A673 (cell line): Measurements from ENCODE around the gene SEC23B.

ENCODE experiments used
- EZH2 ChIP-seq: fragments of 200-600 bp; sonication (generic); IDR thresholded peaks from 2 replicates; pipeline ENCODE4 v1.6.1; 2017; ENCODE audit warnings: borderline replicate concordance, low read depth, mild to moderate bottlenecking, mixed read lengths, antibody characterized with exemption, low read length; ENCODE audit not compliant: poor library complexity, severe bottlenecking
- TF ChIP-seq, protein P1 (sequence below): fragments of 300-800, 200-600 bp; sonication (generic); conservative IDR thresholded peaks from 2 replicates; pipeline ENCODE4 v1.5.1; 2017; ENCODE audit warnings: low read depth, mild to moderate bottlenecking, antibody characterized with exemption, low read length, moderate library complexity, mixed read lengths

DNA sequence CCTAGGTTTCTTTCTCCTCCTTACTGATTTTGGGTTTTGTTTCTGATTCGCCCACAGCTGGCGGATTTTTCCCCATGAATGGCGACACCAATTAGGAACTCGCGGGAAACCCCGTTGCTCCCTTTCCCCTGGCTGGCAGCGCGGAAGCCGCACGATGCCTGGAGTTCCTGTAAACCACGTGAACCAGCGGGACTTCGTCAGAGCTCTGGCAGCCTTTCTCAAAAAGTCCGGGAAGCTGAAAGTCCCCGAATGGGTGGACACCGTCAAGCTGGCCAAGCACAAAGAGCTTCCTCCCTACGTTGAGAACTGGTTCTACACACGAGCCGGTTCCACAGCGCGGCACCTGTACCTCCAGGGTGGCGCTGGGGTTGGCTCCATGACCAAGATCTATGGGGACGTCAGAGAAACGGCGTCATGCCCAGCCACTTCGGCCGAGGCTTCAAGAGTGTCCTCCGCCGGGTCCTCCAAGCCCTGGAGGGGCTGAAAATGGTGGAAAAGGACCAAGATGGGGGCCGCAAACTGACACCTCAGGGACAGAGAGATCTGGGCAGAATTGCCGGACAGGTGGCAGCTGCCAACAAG is 3.2 kb upstream of the SEC23B start:
- TF ChIP-seq, protein P1, sequence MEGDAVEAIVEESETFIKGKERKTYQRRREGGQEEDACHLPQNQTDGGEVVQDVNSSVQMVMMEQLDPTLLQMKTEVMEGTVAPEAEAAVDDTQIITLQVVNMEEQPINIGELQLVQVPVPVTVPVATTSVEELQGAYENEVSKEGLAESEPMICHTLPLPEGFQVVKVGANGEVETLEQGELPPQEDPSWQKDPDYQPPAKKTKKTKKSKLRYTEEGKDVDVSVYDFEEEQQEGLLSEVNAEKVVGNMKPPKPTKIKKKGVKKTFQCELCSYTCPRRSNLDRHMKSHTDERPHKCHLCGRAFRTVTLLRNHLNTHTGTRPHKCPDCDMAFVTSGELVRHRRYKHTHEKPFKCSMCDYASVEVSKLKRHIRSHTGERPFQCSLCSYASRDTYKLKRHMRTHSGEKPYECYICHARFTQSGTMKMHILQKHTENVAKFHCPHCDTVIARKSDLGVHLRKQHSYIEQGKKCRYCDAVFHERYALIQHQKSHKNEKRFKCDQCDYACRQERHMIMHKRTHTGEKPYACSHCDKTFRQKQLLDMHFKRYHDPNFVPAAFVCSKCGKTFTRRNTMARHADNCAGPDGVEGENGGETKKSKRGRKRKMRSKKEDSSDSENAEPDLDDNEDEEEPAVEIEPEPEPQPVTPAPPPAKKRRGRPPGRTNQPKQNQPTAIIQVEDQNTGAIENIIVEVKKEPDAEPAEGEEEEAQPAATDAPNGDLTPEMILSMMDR: no peak
- no peak for TF ChIP-seq EZH2
